Measurements from ENCODE around the gene EPHB1. TPM values are rescaled to one million over a fixed set of nuclear protein-coding genes. Genes with fewer than 3 reads are reported as not detected.

EPHB1 gene
- total RNA-seq, 1 donor from 2014 or later: 3.1 TPM

DNA sequence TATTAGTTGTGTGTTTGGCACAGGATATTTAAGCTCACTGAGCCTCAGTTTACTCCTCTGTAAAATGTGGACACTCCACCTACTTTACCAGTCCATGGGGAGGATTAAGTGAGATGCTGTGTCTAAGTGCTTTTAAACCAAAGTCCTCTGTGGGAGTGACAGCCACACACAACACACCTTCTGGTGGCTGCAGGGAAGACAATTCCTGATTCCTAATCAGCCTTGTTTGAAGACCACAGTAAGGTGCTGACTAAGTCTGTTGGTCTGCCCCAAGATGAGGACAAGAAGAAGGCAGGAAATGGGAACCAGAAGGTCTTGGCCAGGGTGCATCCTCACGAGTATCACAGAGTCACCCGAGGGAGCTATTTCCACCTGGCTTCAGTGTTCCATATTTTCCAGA is 52.3 kb downstream of the EPHB1 start:
- DNase-seq (ENCODE audit: low spot score): no peak

DNA sequence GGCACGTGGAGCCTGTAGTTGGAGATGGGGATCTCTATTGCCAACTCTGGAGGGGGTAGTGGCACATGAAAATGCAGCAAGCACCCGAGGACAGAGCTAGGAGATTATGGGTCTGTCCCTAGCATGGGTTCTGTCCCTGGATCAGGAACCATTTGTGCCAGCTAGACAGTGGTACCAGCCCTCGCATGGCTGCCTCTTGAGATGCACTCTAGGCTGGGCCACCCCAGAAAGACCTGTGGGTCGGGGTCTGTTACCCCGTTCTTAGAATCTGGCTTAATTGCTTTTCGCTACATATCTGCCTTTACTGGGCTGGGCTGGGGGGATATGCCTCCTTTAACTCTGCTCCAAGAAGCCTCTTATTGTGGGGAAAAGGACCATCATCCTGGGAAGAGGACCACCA is 54.5 kb downstream of the EPHB1 start:
- DNase-seq (ENCODE audit: low spot score): no peak

- DNase-seq (ENCODE audit: low spot score): no peak
Observed at GRCh38 chr3:134850761-134851160, 55.7 kb downstream of the EPHB1 start.

DNA sequence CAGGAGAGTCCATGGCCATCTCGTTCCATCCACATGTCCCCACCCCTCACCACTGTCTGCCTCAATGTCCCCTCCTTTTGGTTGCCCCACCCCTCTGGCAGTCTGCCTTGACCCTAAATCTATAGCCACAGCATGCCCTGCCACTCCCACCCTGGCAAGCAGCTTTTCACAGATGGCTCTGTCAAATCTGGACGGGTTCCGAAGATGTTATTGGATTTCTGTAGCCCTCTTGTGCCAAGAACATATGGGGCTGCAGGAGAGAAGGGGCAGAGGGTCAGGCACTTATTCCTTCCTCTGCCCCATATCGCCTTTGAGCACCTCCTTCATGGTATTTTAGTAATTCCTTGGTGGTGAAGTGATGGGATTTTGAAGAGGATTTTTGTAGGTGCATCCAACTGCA is 57.1 kb downstream of the EPHB1 start:
- DNase-seq (ENCODE audit: low spot score): no peak

DNA sequence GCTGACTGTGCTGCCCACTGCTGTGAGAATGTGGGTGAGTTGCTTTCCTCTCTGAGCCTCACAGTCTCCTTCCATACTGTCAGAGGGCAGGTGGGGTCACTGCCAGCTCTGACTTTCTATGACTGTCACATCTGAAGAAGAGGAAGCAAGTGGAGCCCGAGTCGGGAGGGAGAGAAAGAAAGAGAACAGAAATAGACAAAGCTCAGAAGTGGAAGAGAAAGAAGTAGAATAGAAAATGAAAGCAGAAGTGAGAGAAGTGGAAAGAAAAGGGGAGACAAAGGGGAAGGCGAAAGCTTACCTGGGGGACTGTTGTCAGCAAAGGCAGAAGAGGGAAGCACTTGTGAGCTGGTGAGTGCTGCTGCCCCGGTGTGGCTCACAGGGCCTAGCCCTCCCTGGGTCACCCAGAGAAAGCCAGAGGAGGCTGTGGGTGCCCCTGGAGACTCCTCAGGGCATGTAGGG is 57.9 kb downstream of the EPHB1 start:
- DNase-seq (ENCODE audit: low spot score): no peak

GRCh38 chr3:134854254-134854653 is 59.2 kb downstream of the EPHB1 start:
- DNase-seq (ENCODE audit: low spot score): no peak

- DNase-seq (ENCODE audit: low spot score): no peak
Observed at GRCh38 chr3:134857356-134857755, 62.3 kb downstream of the EPHB1 start.

GRCh38 chr3:134857776-134858362 is 62.8 kb downstream of the EPHB1 start:
- no peak for DNase-seq (ENCODE audit: low spot score)

DNA sequence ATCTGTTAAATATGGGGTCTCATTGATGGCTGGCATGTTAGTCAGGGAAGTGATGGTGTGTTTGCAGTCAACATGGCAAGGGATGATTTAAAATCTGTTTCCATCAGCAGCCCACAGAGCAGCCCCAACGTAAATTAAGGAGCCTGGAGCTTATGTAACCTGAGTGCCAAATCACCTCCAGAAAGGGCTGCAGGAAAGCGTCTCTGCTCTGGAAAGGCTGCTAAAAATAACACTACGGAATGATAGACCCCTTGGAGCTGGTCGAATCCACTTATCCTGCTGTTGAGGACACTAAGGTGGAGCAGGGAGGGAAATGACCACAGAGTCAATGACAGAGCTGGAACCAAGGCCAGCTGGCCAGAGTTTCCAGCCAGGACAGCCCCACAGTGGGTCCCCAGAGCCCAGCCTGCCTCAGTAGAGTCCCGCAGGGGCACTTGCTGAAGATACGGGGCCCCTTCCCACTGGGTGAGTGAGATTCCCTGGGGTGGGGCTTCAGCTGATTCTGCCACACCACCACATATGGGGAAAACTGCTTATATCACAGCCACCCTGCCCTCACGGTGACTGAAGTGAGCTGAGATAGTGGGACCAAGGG is 63.5 kb downstream of the EPHB1 start:
- DNase-seq (ENCODE audit: low spot score): no peak

GRCh38 chr3:134859341-134859740 is 64.3 kb downstream of the EPHB1 start:
- no peak for DNase-seq (ENCODE audit: low spot score)

- DNase-seq (ENCODE audit: low spot score): no peak
Observed at GRCh38 chr3:134860141-134860540, 65.1 kb downstream of the EPHB1 start.

GRCh38 chr3:134863915-134864314 is 68.9 kb downstream of the EPHB1 start:
- no peak for DNase-seq (ENCODE audit: low spot score)

DNA sequence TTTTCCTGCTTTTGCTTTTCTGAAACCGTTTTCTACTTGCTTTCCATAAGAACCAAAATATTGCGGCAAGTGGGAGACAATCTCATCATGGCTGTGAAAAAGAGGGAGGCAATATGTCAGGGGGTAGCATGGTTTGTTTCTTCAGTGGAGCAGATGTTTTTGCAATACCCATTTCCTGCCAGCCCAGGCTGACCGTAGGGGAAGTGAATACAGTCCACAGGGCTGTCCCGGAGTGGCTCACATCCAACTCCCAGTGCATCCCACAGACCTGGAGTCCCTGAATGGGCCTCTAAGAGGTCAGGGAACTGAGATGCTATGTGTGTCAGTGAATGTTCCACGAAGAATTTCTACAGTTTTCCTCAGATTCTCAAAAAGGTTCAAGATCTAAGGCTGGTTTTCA is 69.6 kb downstream of the EPHB1 start:
- DNase-seq (ENCODE audit: low spot score): no peak

- no peak for DNase-seq (ENCODE audit: low spot score)
Observed at GRCh38 chr3:134867277-134867676, 72.2 kb downstream of the EPHB1 start.

- no peak for DNase-seq (ENCODE audit: low spot score)
Observed at GRCh38 chr3:134869153-134869726, 74.2 kb downstream of the EPHB1 start.

DNA sequence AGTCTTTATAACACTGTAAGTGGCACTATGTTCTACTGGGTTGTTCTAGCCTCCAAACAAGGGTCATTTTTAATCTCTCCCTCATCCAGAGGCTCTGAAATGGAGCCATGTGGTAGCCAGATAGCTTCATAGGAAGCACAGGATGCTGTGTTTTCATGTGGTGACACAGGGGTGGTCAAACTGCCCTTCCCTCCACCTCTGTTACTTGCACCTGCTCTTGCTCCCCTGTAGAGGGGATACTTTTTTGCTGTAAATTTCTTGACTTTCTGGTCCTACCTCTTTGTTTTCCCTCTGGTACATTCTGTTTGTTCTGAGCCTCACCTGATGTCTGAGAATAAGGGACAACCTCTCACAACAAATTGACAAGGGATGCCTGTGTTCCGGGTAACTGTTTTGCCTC is 76.8 kb downstream of the EPHB1 start:
- no peak for DNase-seq (ENCODE audit: low spot score)

GRCh38 chr3:134872440-134873388 is 77.7 kb downstream of the EPHB1 start:
- DNase-seq (ENCODE audit: low spot score): no peak

- DNase-seq (ENCODE audit: low spot score): no peak
Observed at GRCh38 chr3:134873789-134874188, 78.7 kb downstream of the EPHB1 start.

- DNase-seq (ENCODE audit: low spot score): no peak
Observed at GRCh38 chr3:134874737-134875413, 79.8 kb downstream of the EPHB1 start.

- no peak for DNase-seq (ENCODE audit: low spot score)
Observed at GRCh38 chr3:134876836-134877235, 81.8 kb downstream of the EPHB1 start.

GRCh38 chr3:134877788-134878187 is 82.7 kb downstream of the EPHB1 start:
- no peak for DNase-seq (ENCODE audit: low spot score)

DNA sequence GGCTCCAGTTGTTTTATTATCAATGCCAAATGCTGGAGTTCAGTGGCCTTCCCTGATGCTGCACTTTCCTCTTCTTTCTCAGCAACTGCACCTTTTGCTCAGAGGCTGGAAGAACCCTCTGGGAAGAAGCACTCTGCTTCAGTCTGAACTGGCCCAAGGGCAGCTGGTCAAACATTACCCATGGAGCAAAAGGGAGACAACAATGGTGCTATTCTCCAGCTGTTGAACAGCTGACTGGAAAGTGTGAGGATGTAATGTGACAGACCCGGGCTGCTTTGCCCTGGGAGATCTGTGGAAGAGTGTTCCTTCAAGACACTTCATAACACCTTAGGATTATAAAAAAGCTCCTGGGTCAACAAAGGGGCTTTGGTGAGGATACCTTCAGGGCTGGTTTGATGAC is 84.9 kb downstream of the EPHB1 start:
- no peak for DNase-seq (ENCODE audit: low spot score)
